Activated gamma-delta T cell treated with Interleukin-2 at 50 U/mL for 16 hours (primary cell): Measurements from ENCODE around the gene RAB12.

Source experiments
- DNase-seq: peaks from one replicate; pipeline ENCODE4 v3.0.0-alpha.2; 2020

Gene RAB12

DNA sequence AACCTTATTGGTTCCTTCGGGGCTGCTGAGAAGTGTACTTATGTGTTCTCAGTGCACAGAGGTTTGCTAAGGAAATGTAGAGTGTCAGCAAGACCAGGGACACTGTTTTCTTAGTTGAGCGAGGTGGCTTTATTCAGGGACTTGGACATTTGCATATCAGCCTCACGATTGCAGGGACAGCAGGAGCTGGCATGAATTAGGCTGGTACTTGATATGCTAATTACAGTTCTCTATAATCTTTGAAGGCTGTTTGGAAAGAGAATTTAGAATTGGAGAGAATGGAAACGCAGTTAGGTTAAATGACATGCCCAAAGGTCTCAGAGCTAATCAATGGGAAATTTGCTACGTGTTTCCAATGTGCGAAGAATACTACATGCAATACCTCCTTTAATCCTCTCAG, 77.4 kb downstream of the RAB12 start:
- no peak for DNase-seq

DNA sequence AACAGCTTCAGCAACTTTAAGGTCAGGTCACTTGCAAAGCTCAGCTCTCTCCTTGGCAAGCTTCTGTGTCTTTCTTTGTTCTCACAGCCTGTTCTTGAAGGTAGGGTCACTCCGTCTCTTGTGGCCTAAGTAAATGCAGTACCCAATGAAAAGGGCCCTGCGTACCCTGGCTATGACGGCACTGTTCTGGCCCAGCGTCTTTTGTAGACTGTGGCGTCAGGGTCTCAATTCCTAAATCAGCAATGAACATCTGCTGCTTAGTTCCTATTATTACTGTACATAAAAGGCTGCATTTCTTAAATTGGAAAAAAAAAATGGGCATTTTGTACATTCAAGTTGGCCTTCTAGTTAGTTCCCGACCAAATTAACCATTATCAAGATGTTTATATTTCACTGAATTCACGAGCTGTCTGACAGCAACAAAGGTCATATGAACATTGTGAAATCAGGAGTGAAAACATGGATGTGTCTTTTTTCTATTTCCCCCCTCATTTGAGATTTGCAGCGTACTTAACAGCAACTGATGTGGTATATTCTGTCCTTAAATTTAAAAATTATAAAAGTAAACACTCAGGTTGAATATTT, 79.1 kb downstream of the RAB12 start:
- no peak for DNase-seq

DNA sequence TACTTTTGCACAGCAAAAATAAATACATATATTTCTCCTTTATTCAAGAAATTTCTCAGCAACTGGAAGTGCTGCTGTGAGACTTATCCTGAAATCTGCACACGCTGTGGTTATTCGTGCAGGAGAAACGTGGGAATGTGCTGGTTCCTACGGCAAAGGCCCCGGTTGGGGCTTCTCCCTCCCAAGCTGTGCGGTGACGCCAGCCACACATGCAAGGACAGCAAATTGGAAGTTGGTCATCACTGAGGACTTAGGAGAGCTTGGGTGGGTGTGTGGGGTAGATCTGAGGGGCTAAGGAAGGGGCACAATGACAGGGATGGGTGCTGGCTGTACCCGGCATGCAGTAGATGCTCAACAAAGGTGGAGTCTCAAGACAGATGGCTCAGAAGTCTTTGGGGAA, 79.6 kb downstream of the RAB12 start:
- no peak for DNase-seq
